Smooth muscle cell of the brain vasculature (primary cell): Measurements from ENCODE around the gene AQP12B.

Experiments used
- DNase-seq: peaks from one replicate; pipeline ENCODE4 v3.0.0-alpha.2; 2012; ENCODE audit warnings: low read depth, low spot score

The AQP12B gene

DNA sequence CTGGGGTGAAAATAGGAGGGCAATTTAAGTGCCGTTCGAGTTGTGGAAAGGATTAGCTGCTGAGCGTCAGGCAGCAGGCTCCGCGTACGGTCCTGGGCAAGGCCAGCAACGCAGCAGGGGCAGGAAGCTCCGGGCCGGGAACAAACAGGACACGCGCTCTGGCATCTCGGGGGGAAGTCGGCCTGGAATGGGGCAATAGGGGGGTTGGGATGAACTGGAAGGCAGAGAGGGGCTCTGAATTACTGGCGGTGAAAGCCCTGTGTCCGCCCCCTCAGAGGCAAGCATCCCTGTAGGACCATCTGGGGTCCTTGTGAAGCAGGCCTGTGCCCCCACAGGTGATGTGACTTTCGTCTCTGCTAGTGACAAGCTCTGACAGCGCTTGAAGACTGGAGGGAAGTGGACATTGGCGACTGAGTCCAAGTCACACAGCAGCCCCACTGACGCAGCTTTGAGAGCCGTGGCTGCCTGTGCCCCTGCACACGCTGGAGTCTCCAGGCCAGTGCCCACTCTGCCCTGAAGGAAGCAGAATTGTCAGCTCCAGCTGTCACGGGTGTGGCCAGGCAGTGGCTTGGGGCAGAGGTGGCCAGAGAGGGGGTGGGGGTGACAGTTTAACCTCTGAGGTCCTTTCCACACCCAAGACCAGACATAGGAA is 35.1 kb downstream of the AQP12B start:
- no peak for DNase-seq

DNA sequence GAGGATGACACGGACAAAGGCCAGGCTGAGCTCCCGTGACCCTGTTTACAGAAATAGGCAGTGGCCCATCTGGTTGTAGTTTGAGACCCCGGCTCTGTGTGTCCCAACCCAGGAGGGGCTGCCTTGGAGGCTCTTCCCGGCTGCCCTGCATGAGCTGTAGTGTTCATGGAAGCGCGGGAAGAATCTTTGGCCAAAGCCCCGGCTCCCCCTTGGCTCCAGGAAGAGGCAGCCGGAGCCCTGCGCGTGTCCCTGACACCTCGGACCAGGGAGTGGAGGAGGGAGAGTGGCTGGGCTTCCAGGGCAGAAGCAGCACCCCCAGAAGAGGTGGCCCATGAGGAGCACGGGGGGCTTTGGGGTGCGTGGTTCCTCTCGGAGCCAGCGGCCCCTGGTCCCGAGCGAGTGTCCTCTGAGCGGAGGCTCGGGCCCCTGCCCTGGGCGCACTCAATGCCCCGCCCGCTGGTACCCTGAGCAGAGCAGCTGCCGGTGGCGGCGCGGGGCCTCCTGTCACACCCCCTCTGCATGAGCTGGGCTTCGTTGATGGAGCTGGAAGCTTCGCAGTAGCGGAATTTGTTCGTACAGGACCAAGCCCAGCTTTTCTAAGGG is 35.7 kb downstream of the AQP12B start:
- DNase-seq: no peak

DNA sequence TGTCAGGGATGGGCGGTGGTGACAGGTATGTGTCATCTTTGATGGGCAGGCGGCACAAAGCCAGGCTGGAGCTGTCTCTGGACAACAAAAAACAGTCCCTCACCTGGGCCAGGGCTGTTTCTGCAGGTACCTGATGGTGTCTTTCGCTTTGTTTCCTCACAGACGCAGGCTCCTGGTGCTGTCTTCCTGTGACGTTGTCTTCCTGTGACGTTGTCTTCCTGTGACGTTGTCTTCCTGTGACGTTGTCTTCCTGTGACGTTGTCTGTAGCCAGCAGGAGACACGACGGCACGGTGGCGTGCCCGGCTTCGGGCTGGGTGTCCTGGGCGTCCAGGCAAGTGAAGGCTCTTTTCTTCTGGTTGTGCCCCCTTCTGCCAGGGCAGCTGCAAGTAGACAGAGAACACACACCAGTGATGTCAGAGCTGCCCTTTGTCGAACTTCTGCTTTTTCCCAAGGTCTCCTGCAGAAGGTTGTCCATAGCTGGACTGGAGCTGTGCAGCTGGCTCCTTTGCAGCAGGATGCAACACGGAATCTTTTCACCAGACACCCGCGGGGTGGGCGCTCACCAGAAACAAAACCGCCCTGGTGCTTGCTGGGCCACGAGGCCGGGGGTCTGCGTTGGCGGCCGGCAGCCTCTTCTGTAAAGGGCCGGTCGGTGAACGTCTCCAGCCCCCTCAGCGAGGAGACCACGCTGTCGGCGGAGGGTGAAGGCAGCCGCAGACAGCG is 36.3 kb downstream of the AQP12B start:
- DNase-seq: no peak

DNA sequence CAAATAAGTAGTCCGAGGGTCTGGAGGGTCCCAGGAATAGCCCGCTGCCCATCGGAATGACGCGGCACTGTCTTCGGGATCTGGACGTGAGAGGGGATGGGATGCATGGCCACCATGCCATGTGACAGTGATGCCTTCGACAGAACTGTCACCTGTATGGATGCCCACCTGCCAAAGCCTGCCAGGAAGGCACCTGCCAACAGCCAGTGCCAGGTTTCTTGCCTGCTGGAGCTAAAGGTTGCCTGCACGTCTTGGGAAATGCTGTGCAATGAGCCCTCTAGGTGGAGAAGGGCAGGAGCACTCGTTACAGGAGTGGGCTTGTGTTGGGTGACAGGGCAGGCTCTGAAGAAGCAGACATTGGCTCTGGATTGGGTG is 36.9 kb downstream of the AQP12B start:
- no peak for DNase-seq

DNA sequence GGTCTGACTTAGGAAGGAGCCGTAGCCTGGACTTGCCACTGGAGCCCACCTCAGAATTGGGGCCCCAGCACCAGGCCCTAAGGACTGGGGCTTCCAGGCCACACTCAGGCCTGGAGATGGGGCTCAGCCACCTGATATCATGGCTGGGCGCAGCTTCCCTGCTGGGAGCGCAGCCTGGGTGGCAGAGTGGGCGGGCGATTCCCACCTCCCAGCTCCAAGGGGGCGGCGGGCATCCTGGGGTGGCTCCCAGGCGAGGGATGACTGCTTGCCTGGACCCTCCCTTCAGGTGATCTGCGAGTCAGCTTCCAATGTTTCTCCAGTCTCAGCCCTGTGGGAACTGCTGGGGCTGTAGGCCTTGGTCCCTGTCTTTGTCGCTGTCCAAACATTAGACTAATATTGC is 37.3 kb downstream of the AQP12B start:
- DNase-seq: no peak

DNA sequence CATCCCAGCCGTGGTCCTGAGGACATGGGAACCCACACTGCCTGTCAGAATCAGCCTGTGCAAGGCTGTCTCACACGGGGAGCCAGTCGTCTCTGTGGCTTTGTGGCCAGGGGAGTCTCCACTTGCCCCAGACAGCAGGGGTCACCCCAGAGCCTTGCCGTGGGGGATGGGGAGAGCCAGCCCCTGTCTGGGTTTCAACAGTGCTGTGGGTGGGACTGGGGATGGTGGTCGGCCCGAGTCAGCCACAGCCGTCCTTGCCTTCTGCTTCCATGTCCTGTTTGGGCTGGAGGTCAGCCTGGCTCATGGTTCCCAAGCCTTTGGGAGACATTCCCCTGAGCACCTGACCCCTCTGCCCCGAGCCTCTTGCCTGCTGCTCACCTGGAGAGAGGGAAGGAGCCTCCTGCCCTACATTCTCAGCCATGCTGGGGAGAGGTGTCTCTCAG is 37.8 kb downstream of the AQP12B start:
- no peak for DNase-seq

DNA sequence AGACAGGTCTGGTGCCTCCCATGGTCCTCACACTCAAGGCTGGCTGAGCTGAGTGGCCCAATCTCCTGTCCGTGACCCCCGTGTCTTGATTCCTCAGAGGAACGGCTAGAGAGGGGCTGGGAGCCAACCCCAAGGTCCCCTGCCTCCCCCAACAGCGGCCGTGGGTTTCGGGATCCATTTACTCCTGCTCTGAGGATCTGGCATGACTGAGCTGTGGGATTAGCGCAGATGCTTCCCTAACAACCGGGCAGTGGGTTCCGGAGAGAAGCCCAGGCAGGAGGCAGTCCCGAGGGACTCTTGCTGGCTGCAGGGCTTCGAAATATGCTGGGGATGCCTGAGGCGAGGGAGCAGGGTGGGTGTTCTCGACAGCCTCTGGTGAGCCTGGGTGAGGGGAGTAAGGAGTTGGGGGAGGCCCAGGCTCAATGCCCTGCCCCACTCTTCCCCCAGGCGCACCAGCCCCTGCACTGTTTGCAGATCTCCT is 38.5 kb downstream of the AQP12B start:
- DNase-seq: no peak

DNA sequence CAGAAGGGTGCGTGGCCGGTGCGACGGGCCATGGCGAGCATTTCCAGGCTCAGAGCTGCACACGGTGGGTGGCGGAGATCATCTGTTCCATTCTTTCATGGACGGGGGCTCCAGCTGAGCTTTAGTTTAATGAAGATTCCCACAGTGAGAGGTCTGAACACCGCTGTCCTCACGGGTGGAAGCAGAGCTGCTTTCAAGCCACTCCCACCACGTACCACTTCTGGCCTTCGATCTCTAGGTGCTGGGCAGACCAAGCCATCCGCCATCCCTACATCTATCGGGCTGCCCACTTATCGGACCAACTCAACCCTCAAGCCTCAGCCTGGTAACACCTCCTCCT is 38.9 kb downstream of the AQP12B start:
- DNase-seq: no peak

DNA sequence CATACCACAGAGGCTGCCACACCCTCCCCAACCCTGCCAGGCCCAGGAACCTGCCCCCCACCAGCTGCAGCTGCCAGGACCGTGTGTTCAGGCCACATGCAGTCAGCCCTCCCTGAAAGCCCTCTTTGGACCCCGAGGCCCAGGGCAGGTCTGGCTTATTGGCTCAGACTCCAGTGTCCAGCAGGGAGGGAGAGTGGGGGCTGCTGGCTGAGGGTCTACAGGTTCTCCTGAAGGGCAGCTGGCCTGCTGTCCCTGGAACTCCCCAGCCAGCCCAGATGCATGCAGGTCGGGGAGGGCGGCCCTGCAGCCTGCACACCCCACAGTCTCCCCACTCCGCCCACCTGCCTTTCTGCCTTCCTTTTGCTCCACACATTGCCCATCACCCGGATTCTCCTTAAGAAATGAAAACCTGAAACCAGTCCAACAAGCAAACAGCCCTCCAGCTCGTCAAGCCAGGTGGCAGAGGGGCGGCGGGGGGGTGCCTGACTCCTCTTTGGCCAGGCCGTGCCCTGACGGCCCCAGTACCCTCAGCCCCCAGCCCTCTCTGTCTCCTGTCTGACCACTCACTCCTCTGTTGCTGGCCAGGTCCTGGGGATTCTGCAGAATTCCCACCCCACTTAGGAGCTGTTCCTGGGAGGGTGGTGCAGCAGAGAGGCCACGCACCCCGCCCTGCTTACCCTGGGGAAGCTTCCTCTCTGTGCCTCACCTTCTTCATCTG is 39.4 kb downstream of the AQP12B start:
- DNase-seq: no peak

DNA sequence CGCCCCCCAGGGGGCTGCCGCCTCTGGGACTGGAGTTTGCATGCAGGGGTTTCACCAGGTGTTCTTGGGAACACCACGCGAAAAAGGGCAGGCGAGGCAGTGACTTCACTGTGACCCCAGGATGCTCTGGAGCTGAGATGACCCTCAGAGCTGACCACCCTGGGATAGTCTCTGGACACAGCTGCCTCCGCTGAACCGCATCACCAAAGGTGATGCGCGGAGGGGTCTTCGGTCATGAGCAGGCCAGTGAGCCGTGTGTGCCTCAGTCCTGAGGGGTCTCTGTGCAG is 39.9 kb downstream of the AQP12B start:
- DNase-seq: no peak

DNA sequence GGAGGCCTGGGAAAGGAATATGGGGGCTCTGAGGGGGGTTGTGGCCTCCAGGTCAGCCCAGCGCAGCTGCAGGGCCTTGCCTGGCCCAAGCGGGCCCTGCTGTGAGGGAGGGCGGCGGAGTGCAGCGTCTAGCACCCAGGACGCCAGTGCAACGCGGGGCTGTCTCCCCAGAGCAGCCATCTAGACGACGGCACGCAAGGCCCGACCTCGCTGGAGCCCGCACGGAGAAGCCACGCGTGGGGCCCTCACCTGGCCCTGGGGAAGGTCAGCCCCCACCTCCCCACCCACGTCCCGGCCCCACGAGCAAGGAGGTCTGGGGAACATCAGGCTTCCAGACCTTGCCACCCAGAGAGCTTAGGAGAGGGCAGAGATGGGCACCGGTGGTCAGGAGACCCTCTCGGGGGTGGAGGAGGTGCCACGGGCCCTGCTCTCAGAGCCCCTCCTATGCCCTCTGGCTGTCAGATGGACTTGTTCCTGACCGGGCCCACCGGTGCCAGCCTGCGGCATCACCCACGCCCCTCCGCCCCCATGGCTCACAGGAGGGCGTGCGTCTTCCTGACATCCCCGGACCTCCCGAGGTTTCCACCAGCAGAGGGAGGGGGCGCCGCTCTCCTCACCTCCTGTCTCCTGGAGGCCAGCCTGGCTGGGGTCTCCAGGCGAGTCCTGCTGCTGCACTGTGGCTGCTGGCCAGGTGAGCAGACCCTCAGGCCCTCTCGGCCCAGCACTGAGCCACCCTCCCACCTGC is 40.5 kb downstream of the AQP12B start:
- DNase-seq: no peak

DNA sequence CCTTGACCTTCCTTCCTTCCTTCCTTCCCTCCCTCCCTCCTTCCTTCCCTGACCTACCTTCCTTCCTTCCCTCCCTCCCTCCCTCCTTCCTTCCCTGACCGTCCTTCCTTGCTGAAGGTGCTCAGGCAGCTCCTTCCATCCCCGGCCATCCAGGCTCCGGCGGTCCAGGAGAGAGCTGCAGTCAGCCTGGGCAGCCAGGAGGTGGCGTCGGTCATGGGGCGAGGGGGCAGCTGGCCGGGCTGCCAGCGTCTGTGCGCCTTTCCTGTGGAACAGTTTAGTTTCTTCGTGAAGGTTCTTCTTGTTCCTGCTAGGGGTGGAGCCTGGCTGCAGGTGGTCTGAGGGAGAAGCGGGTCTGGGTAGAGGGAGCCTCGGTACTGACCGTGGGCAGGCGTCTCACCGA is 41.7 kb downstream of the AQP12B start:
- DNase-seq: no peak

DNA sequence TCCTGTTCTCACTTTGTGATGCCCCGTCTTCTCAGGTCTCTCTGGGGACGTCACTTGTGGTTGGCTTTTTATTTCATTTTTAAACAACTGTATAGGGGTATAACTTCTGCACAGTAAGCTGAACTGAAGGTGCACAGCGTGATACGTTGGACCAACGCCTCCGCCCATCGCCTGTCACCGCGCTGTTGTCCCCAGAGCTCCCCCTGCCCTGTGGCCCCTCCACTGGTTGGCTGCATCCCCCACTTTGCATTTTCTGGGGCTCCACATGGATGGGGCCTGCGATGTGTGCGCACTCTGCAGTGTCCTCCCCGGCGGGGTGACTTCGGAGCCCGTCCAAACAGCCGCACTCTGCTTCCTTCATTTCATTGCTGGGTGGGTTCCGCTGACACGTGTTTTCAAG is 43.1 kb downstream of the AQP12B start:
- DNase-seq: no peak

DNA sequence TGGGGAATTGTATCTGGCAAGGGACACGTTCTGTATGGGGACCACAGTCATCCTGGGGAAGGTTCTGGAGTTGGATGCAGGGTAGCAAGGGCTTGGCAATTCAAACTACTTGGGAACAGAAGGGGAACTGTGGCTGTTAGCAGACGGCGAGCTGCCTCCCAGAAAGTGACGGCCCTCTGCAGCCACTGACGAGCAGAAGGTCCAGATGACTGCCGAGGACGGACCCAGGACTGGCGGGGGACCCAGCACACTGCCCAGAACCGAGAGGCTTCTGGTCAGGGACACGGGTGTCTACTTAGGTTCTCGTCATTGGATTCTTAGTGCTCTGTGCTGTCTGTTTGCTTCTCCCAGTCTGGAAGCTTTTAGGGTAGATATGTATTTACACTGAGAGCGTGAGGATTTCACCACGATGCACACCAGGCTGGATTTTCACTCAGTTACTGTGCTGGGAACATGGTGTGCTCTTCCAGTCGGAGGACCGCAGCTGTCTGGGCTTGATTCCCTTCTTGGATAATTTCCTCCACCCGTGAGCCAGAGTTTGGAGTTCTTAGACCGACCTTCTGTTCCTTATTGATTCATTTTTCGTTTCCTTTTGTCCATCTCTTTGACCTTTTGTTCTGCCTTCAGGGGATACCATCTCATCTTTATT is 44.0 kb downstream of the AQP12B start:
- DNase-seq: no peak

DNA sequence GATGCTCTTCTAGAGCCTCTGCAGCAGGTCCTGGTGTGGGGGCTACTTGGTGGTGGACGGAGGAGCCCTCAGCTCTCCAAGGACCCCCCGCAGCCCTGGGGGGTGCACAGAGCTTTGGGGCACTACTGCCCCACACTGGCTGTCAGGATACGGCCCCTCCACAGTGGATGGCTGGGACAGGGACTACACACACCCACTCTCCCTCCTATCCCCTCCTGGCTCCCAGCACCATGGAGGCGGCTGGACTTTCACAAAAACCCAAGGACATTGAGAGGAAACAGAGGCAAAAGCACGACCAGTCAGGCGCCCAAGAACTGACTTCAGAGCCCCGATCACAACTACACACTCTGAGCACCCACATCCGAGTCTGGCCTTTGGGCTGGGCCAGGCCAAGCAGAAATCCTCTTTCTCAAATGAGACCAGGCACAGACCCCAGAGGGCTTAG is 44.8 kb downstream of the AQP12B start:
- DNase-seq: no peak

DNA sequence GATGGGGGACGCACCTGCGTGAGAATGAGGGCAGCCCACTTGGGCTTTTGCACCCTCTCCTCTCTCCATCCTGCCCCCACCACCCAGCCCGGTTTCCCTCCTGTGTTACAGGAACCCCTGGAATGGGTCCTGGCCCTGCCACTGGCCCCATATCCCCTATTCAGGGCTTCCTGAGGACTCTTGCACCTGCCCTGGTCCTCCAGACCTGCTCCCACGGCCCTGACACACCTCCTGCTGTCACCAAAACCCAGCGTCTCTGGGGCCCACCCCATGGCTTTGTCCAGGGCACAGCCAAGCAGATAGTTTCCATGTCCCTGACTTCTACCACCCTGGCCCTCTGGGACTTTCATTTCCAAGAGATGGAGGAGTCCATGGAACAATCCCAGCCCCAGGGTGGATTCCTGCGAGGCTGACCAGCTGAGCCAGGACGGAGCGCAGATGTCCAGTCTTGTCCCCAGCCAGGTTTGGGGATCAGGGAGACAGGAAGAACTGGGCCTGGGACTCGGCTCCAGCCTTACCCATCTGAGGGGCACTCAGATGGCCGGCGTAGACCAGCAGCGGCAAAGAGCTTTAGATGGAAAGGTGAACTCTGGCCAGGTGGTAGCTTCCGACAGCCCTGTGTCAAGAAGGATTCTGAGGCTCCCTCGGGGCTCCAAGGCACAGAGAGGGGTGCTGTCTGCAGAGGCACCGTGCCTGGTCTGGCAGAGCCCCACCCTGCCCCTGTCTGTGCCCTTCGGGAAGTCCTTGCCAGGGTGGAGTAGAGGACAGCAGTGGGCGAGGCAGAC is 45.4 kb downstream of the AQP12B start:
- no peak for DNase-seq

DNA sequence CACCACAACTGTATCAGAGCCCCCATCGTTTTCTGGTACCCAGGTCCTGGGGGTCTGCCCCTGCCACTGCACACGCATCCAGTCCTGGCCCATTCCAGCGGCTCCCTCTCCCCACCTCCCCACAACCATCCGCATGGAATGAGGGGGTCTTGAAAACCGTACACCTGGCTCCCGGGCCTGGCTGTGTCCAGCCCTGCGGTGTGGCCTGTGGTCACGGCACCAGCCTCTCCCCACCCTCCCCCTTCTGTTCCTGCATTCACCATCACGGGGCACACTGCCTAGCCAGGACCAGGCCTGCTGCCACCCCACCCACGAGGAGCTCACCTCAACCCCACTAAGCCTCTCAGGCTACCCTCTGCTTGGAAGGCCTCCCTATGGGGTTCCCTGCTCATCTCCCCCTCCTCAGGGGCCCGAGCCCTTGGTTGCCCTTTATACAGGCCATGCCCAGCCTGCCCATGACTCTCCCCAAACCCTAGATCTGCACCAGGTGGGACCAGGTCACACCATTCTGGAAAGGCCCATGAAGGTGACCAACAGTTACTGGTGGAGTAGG is 46.0 kb downstream of the AQP12B start:
- DNase-seq: no peak

DNA sequence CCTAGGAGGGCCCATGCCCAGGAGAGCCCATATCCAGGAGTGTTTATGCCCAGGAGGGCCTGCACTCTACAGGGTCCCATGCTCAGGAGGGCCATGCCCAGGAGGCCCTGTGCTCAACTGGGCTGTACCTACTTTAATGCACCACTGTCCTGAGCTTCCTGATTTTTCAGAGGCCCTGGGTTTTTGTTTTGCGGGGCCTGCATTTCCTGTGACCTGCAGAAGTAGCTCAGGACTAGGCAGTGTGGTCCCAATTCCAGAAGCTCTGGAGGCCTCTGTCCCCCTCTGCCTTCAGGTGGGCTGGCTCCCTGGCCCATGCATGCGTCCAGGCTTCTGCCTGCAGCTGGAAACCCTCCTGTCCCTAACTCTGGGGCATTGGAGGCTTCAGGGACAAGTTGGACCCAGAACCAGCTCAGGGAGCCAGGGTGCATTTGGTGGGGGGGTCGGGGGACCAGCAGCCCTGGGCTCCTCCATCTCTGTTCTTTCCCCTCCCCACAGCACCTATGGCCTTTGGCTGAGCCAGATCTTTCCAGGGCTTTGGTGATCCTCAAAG is 46.6 kb downstream of the AQP12B start:
- no peak for DNase-seq

DNA sequence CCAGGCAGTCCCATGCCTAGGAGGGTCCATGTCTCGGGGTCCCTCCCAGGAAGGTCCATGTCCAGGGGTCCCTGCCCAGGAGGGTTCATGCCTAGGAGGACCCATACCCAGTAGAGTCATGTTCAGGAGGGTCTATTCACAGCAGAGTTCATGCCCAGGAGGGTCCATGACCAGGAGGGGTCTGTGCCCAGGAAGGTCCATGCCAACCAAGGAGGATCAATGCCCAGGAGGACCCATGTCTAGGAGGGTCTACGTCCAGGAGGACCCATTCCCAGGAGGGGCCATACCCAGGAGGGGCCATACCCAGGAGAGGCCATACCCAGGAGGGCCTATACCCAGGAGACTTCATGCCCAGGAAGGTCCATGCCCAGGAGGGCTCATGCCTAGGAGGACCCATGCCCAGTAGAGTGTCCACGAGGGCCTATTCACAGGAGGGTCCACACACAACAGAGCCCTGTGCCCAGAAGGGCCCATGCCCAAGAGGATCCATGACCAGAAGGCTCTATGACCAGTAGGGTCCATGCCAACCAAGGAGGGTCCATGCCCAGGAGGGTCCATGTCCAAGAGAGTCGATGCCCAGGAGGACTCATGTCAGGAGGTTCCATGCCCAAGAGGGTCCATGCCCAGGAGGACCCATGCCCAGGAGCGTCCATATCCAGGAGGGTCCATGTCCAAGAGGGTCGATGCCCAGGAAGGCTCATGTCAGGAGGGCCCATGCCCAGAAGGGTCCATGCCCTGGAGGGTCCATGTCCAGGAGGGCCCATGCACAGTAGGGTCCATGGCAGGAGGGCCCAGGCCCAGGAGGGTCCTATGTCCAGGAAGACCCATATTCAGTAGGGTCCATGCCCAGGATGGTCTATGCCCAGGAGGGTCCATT is 47.3 kb downstream of the AQP12B start:
- DNase-seq: no peak
